Neural cell (in vitro differentiated cells): ENCODE results near the gene CELSR1. TPM values are rescaled to one million over a fixed set of nuclear protein-coding genes. Genes with fewer than 3 reads are reported as not detected.

ENCODE experiments used
- H2AFZ ChIP-seq: fragments of 200-600, 300-800 bp; sonication (generic), shearing (Covaris generic); 2 replicates; pipeline ENCODE4 v1.6.0; 2014; ENCODE audit warnings: low read depth, mild to moderate bottlenecking, antibody characterized with exemption, low read length, moderate library complexity
- H3F3A ChIP-seq: fragments of 200-600 bp; shearing (Covaris generic); 2 replicates; pipeline ENCODE4 v1.6.1; 2016; ENCODE audit warnings: mild to moderate bottlenecking, moderate library complexity, mixed read lengths, antibody characterized with exemption, low read length; ENCODE audit not compliant: insufficient read depth, poor library complexity, severe bottlenecking
- H3K27ac ChIP-seq: fragments of 200-600, 300-800 bp; sonication (generic), shearing (Covaris generic); 2 replicates; pipeline ENCODE4 v1.5.1; 2014; ENCODE audit warnings: mild to moderate bottlenecking, low read length, moderate library complexity
- H3K27me3 ChIP-seq: fragments of 300-800, 200-600 bp; sonication (generic), shearing (Covaris generic); 2 replicates; pipeline ENCODE4 v1.6.0; 2014; ENCODE audit warnings: mild to moderate bottlenecking, low read depth, low read length, moderate library complexity; ENCODE audit not compliant: insufficient read depth
- H3K36me3 ChIP-seq: fragments of 300-800, 200-600 bp; sonication (generic), shearing (Covaris generic); 2 replicates; pipeline ENCODE4 v1.5.1; 2014; ENCODE audit warnings: mild to moderate bottlenecking, antibody characterized with exemption, low read length, moderate library complexity; ENCODE audit not compliant: insufficient read depth
- H3K4me2 ChIP-seq: fragments of 300-800, 200-600 bp; sonication (generic), shearing (Covaris generic); 2 replicates; pipeline ENCODE4 v1.6.0; 2014; ENCODE audit warnings: mild to moderate bottlenecking, low read length
- H3K4me3 ChIP-seq: fragments of 300-800, 200-600 bp; sonication (generic), shearing (Covaris generic); 2 replicates; pipeline ENCODE4 v1.5.1; 2014; ENCODE audit warnings: mild to moderate bottlenecking, low read length, moderate library complexity
- H3K79me2 ChIP-seq: fragments of 200-600 bp; shearing (Covaris generic); replicated peaks from 2 replicates; pipeline ENCODE4 v1.6.0; 2014; ENCODE audit warnings: mild to moderate bottlenecking, low read length, moderate library complexity; ENCODE audit not compliant: insufficient read depth
- H3K9ac ChIP-seq: fragments of 300-800, 200-600 bp; sonication (generic), shearing (Covaris generic); 2 replicates; pipeline ENCODE4 v1.6.1; 2016; ENCODE audit warnings: mild to moderate bottlenecking, low read length, mixed read lengths
- H3K9me2 ChIP-seq: fragments of 200-600 bp; shearing (Covaris generic); 2 replicates; pipeline ENCODE4 v1.6.1; 2016; ENCODE audit warnings: mild to moderate bottlenecking, low read length, mixed read lengths; ENCODE audit not compliant: insufficient read depth
- H3K9me3 ChIP-seq: fragments of 200-600, 300-800 bp; sonication (generic), shearing (Covaris generic); 2 replicates; pipeline ENCODE4 v1.6.1; 2016; ENCODE audit warnings: mild to moderate bottlenecking, mixed run types, low read length, moderate library complexity, mixed read lengths
- H4K20me1 ChIP-seq: fragments of 200-600 bp; shearing (Covaris generic); 2 replicates; pipeline ENCODE4 v1.6.1; 2016; ENCODE audit warnings: mild to moderate bottlenecking, mixed run types; ENCODE audit not compliant: insufficient read depth
- EP300 ChIP-seq: fragments of 450-650 bp; conservative IDR thresholded peaks from 2 replicates; pipeline ENCODE4 v1.6.1; 2014; ENCODE audit warnings: antibody characterized with exemption, mild to moderate bottlenecking, moderate library complexity; ENCODE audit not compliant: poor library complexity, severe bottlenecking
- EZH2 ChIP-seq: fragments of 200-600, 300-800 bp; shearing (Covaris generic), sonication (generic); IDR thresholded peaks from 2 replicates; pipeline ENCODE4 v1.6.1; 2014; ENCODE audit warnings: antibody characterized with exemption, low read length, borderline replicate concordance, mild to moderate bottlenecking; ENCODE audit not compliant: insufficient read depth, poor library complexity, severe bottlenecking
- MXI1 ChIP-seq: fragments of 450-650 bp; conservative IDR thresholded peaks from 2 replicates; pipeline ENCODE4 v1.6.1; 2014; ENCODE audit warnings: antibody characterized with exemption, mild to moderate bottlenecking; ENCODE audit not compliant: poor library complexity, severe bottlenecking
- POLR2AphosphoS5 ChIP-seq: IDR thresholded peaks from 2 replicates; pipeline ENCODE4 v1.6.1; 2012
- RAD21 ChIP-seq: fragments of 450-650 bp; conservative IDR thresholded peaks from 2 replicates; pipeline ENCODE4 v1.6.1; 2014; ENCODE audit warnings: antibody characterized with exemption, mild to moderate bottlenecking, moderate library complexity
- REST ChIP-seq: IDR thresholded peaks from 2 replicates; pipeline ENCODE4 v1.6.1; 2012; ENCODE audit warnings: borderline replicate concordance
- SMC3 ChIP-seq: fragments of 450-650 bp; conservative IDR thresholded peaks from 2 replicates; pipeline ENCODE4 v1.6.1; 2014; ENCODE audit warnings: antibody characterized with exemption, mild to moderate bottlenecking, moderate library complexity; ENCODE audit not compliant: poor library complexity
- TAF1 ChIP-seq: IDR thresholded peaks from 2 replicates; pipeline ENCODE4 v1.6.1; 2012; ENCODE audit warnings: low read depth
- polyA plus RNA-seq: library from polyadenylated mRNA; depleted of rRNA; stranded (reverse); fragments of >200 nt; gene quantifications from 2 replicates; pipeline ENCODE4 v1.2.3, GENCODE V29; 2014
- TF ChIP-seq, protein P1 (sequence below): fragments of 450-650 bp; IDR thresholded peaks from 2 replicates; pipeline ENCODE4 v1.5.1; 2014; ENCODE audit warnings: antibody characterized with exemption, mild to moderate bottlenecking, moderate library complexity; ENCODE audit not compliant: poor library complexity, severe bottlenecking

Gene CELSR1
- polyA plus RNA-seq, 1 donor from 2014 or later: 0.14 TPM

DNA sequence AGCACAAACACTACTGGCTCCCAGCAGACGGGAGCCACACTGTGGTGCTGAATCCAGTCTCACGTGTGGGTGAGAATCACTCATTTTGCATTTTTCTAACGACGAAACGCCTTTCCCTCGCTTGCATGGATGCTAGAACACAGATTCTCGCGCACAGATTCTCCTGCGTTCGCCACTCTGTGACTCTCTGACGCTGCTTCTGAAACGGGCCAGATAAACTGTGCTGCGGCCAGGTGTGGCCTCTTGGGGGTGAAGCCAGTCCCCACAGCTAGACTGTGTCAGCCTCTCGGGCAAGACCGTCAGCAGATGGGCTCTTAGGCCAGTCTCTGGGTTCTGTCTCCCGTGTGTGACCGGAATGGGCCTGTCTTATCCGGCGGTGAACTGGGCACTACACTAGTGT is 157.4 kb downstream of the CELSR1 start:
- TF ChIP-seq SMC3: no peak
- TF ChIP-seq POLR2AphosphoS5: no peak
- no peak for TF ChIP-seq RAD21
- TF ChIP-seq, protein P1, sequence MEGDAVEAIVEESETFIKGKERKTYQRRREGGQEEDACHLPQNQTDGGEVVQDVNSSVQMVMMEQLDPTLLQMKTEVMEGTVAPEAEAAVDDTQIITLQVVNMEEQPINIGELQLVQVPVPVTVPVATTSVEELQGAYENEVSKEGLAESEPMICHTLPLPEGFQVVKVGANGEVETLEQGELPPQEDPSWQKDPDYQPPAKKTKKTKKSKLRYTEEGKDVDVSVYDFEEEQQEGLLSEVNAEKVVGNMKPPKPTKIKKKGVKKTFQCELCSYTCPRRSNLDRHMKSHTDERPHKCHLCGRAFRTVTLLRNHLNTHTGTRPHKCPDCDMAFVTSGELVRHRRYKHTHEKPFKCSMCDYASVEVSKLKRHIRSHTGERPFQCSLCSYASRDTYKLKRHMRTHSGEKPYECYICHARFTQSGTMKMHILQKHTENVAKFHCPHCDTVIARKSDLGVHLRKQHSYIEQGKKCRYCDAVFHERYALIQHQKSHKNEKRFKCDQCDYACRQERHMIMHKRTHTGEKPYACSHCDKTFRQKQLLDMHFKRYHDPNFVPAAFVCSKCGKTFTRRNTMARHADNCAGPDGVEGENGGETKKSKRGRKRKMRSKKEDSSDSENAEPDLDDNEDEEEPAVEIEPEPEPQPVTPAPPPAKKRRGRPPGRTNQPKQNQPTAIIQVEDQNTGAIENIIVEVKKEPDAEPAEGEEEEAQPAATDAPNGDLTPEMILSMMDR: no peak
- no peak for TF ChIP-seq EZH2
- TF ChIP-seq TAF1: no peak
- no peak for TF ChIP-seq MXI1
- TF ChIP-seq EP300: no peak
- no peak for TF ChIP-seq REST
- H3K4me2 ChIP-seq: no peak overlapping the region
- H3K27ac ChIP-seq: no peak overlapping the region
- no peaks in the 10 kb centered on the region for H3K9me2 ChIP-seq
- no peak overlapping the region for H2AFZ ChIP-seq
- H4K20me1 ChIP-seq: no peaks in the 10 kb centered on the region
- H3F3A ChIP-seq: no peaks in the 10 kb centered on the region
- no peak overlapping the region for H3K4me3 ChIP-seq
- H3K36me3 ChIP-seq: no peaks in the 10 kb centered on the region
- H3K79me2 ChIP-seq: no peaks in the 10 kb centered on the region
- no peaks in the 10 kb centered on the region for H3K27me3 ChIP-seq
- no peak overlapping the region for H3K9ac ChIP-seq
- no peaks in the 10 kb centered on the region for H3K9me3 ChIP-seq

- Histone ChIP-seq H3K36me3 (no peaks in the 10 kb centered on the region), H3K4me3 (no peak overlapping the region), H3K79me2 (no peaks in the 10 kb centered on the region), H3K27me3 (no peaks in the 10 kb centered on the region), H3K9me3 (no peaks in the 10 kb centered on the region), H4K20me1 (no peaks in the 10 kb centered on the region), H3F3A (no peaks in the 10 kb centered on the region), H3K9ac (no peak overlapping the region), H3K9me2 (no peaks in the 10 kb centered on the region), H3K4me2 (no peak overlapping the region), H2AFZ (no peak overlapping the region), H3K27ac (no peak overlapping the region)
- TF ChIP-seq POLR2AphosphoS5: no peak
- no peak for TF ChIP-seq RAD21
- TF ChIP-seq, protein P1: no peak
These were observed 158.1 kb downstream of the CELSR1 start for GRCh38 chr22:46379066-46379930.
